Stomach (tissue), 9 donors: ENCODE results near the gene TAS1R2. TPM values are rescaled to one million over a fixed set of nuclear protein-coding genes. Genes with fewer than 3 reads are reported as not detected.

Experiments used
- DNase-seq, 2 donors: peaks; one replicate each; pipeline versions ENCODE4 v3.0.0 to v3.0.0-alpha.2; 2013 to 2019
- H3K27ac ChIP-seq, 5 donors: fragments of 200-600 bp in 4 of 5; sonication (generic) in 4 of 5; one replicate each; pipeline ENCODE4 v1.5.1; 2013 to 2019; ENCODE audit warnings: mild to moderate bottlenecking in 1 of 5, moderate library complexity in 1 of 5
- H3K27me3 ChIP-seq, 3 donors: fragments of 200-600 bp; sonication (generic); one replicate each; pipeline ENCODE4 v1.5.1; 2017 to 2019; ENCODE audit warnings: mixed run types in 1 of 3
- H3K36me3 ChIP-seq, 4 donors: fragments of 200-600 bp; sonication (generic); 1 replicate in 3 of 4; 2 replicates in 1 of 4; pipeline ENCODE4 v1.5.1; 2016 to 2019
- H3K4me1 ChIP-seq, 4 donors: fragments of 200-600 bp; sonication (generic); one replicate each; pipeline ENCODE4 v1.5.1; 2016 to 2019
- H3K4me3 ChIP-seq, 4 donors: fragments of 200-600 bp; sonication (generic) in 3 of 4; one replicate each; pipeline ENCODE4 v1.5.1; 2016 to 2019; ENCODE audit warnings: mild to moderate bottlenecking in 1 of 4
- H3K9me3 ChIP-seq, 4 donors: fragments of 200-600 bp; sonication (generic); one replicate each; pipeline ENCODE4 v1.5.1; 2016 to 2019
- EP300 ChIP-seq: sonication (generic); formaldehyde crosslinking; IDR thresholded peaks from one replicate; pipeline ENCODE4 v1.6.1; 2017; ENCODE audit warnings: antibody characterized with exemption
- POLR2A ChIP-seq, 4 donors: fragments of 450-650 bp; IDR thresholded peaks; one replicate each; pipeline ENCODE4 v1.6.1; 2016; ENCODE audit warnings: antibody characterized with exemption in 4 of 4, control low read depth in 2 of 4, mild to moderate bottlenecking in 1 of 4, moderate library complexity in 1 of 4
- POLR2AphosphoS5 ChIP-seq, 3 donors: sonication (generic); formaldehyde crosslinking; IDR thresholded peaks; one replicate each; pipeline ENCODE4 v1.6.1; 2016; ENCODE audit warnings: antibody characterized with exemption in 3 of 3
- WGBS, 5 donors: extraction: QIAGEN DNeasy Blood & Tissue Kit in 3 of 5; methylation state at CpG; one replicate each; pipeline versions ENCODE4 v1.1.5 to v1.1.7; 2013 to 2018; 5-methylcytosine and 5-hydroxymethylcytosine counted together
- intact Hi-C: fragments of 100-400 bp; cut with DNase I; formaldehyde crosslinking; loops from one replicate; pipeline ENCODE4 v1.15.1; 2023; ENCODE audit warnings: low total_unique reads
- polyA plus RNA-seq, 3 donors: library from polyadenylated mRNA; stranded (reverse); fragments of 200-250 nt; gene quantifications; one replicate each; pipeline ENCODE4 v1.2.3, GENCODE V29; 2013
- total RNA-seq, 5 donors: library from RNA; depleted of rRNA; stranded (reverse); fragments of >200 nt; gene quantifications; one replicate each; pipeline versions ENCODE4 v1.1.0 to v1.2.3, GENCODE V29; 2014 to 2016
- TF ChIP-seq, protein P1 (sequence below), 7 experiments: fragments of 450-650 bp in 4 of 7; fragments of 200-600 bp in 3 of 7; sonication (generic) in 3 of 7; IDR thresholded peaks; one replicate each; pipeline ENCODE4 v1.5.1; 2016 to 2019; ENCODE audit warnings: antibody characterized with exemption in 7 of 7, control low read depth in 2 of 7, mild to moderate bottlenecking in 1 of 7
- donor health status: healthy with polysubstance abuse.
- donor health status: Bipolar disorder and iron deficiency.
- donor health status: healthy.

The TAS1R2 gene
- total and polyA plus RNA-seq, 8 donors: 9.9 TPM; not detected in 7

DNA sequence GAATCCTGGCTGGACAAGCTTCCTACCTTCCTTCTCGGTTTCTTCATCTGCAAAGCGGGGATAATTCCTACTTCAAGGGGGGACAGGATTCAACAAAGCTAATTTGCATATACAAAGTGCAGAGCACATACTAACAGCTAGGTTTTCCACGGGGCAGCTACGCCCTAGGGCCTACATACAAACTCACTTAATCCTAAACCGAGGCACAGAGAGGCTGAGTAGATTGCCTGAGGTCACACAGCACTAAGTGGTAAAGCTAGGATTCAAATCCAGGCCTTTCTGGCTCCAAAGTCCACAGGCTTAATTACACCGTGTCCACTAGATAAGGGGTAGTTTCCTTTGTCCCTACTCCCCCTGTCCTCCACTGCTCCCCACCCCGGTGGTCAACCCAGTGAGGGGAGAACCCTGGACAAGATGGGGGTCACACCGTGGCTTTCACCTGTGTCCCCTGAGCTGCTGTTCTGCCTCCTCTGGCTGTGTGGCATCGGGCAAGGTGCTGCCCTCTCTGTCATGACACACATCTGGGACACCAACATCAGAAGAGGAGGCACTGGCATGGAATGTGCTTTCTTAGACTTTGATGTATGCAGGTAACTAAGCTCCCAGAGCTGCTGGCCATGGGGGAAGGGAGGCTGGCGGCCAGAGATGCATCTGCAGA lies 44.5 kb downstream of the TAS1R2 start:
- H3K36me3 ChIP-seq: no peaks in the 10 kb centered on the region
- H3K27me3 ChIP-seq: peaks cover 8 to 66% (median 38%) of the 10 kb centered on the region in 3 donors
- no peak for TF ChIP-seq POLR2AphosphoS5 (IDR thresholded peaks at IDR 0.05)
- TF ChIP-seq, protein P1, sequence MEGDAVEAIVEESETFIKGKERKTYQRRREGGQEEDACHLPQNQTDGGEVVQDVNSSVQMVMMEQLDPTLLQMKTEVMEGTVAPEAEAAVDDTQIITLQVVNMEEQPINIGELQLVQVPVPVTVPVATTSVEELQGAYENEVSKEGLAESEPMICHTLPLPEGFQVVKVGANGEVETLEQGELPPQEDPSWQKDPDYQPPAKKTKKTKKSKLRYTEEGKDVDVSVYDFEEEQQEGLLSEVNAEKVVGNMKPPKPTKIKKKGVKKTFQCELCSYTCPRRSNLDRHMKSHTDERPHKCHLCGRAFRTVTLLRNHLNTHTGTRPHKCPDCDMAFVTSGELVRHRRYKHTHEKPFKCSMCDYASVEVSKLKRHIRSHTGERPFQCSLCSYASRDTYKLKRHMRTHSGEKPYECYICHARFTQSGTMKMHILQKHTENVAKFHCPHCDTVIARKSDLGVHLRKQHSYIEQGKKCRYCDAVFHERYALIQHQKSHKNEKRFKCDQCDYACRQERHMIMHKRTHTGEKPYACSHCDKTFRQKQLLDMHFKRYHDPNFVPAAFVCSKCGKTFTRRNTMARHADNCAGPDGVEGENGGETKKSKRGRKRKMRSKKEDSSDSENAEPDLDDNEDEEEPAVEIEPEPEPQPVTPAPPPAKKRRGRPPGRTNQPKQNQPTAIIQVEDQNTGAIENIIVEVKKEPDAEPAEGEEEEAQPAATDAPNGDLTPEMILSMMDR (IDR thresholded peaks at IDR 0.05): no peak
- no peak for TF ChIP-seq POLR2A (IDR thresholded peaks at IDR 0.05)
- TF ChIP-seq EP300: no peak
- no peaks in the 10 kb centered on the region for H3K4me1 ChIP-seq
- no peak overlapping the region for H3K27ac ChIP-seq
- 43 to 59% (median 52%) methylated on average over 9 to 10 of the region's 10 CpGs for WGBS, 5 donors
- no peak overlapping the region for H3K4me3 ChIP-seq
- H3K9me3 ChIP-seq: no peaks in the 10 kb centered on the region
- intact Hi-C loops: no loop called here
- no peak for DNase-seq

DNA sequence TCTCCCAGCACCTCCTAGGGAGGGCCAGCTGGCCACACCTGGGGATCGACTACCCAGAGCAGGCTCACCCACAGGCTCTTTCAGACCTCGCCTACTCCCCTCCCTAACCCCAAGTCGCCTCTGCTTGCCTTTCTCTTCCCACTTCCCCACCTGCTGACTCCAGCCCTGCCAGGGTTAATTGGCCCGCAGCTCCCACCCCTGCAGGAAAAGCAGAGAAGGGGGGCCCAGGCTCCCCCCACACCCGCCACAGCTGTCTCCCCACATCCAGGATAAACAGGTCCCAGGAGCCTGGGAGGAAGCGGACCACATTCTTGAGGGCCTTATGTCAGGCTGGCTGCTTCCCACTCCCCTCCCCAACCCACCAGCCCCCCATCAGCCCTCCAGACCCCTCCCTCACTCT lies 45.0 kb downstream of the TAS1R2 start:
- Histone ChIP-seq H3K27me3 (peaks cover 8 to 64% (median 32%) of the 10 kb centered on the region in 3 donors), H3K9me3 (no peaks in the 10 kb centered on the region), H3K4me3 (no peak overlapping the region), H3K36me3 (no peaks in the 10 kb centered on the region), H3K4me1 (no peaks in the 10 kb centered on the region), H3K27ac (no peak overlapping the region)
- 19 to 35% (median 28%) methylated on average over 6 of the region's 6 CpGs for WGBS, 5 donors
- intact Hi-C loops: no loop called here
- TF ChIP-seq, protein P1 (IDR thresholded peaks at IDR 0.05): no peak
- TF ChIP-seq EP300 (no peak), POLR2A (IDR thresholded peaks at IDR 0.05) (no peak), POLR2AphosphoS5 (IDR thresholded peaks at IDR 0.05) (no peak)
- DNase-seq: peak in 1 of 2 donors; percentile 53

DNA sequence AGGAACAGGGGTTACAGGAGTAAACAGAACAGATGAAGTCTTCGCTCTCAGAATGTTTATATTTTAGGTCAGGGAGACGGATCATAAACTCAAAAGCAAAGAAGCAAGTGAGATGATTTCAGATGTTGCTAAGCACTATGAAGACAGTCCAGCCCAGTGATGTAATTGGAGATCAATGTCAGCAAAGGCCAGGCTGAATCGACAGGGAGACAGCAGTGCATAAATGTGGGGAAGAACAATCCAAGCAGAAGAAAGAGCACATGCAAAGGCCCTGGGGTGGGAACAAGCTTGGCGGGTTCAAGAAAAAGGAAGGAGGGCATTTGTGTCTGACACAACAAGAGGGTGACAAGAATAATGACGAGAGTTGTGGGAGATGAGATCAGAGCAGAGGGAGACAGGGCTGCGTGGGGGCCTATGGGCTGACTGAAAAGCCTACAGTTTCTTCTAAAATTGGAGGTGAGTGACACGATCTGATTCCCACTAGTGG lies 47.0 kb downstream of the TAS1R2 start:
- TF ChIP-seq EP300 (no peak), POLR2A (IDR thresholded peaks at IDR 0.05) (no peak), POLR2AphosphoS5 (IDR thresholded peaks at IDR 0.05) (no peak)
- TF ChIP-seq, protein P1 (IDR thresholded peaks at IDR 0.05): no peak
- Histone ChIP-seq H3K4me1 (no peaks in the 10 kb centered on the region), H3K36me3 (no peaks in the 10 kb centered on the region), H3K4me3 (no peak overlapping the region), H3K27me3 (peaks cover 8 to 57% (median 14%) of the 10 kb centered on the region in 3 donors), H3K27ac (no peak overlapping the region), H3K9me3 (no peaks in the 10 kb centered on the region)
- intact Hi-C loops: no loop called here
- 69 to 79% (median 76%) methylated on average over 7 of the region's 7 CpGs for WGBS, 5 donors
- DNase-seq: no peak

DNA sequence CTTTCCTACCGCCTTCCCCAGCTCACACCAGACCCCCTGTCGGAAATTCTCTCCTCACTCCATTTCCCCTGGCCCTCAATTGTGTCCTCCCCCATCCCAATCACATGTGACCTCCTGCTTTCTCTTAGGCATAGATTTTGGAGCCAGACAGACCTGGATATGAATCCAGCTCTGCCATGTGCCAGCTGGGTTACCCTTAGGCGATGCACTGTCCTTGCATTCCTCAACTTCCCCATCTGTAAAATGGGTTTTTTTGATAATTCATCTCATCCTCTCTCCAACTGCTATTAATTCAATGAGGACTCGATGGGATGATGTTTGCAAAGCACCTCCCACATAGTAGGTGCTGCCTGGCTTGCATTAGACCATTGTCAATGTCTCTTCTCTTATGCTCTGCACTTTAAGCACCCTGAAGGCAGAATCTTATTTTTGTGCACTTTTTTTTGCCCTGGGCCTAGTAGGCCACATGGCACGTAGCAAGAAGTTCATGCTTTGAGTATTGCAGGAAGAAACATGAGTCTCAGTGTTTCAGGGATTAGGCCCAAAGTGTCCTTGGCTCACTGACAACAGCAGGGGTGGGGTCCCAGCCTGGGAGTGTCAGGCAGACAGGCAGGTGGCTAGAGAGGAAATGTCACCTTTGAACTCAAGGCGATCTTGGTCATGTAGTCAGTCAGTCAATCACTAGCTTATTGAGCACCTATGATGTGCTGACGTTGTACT lies 47.6 kb downstream of the TAS1R2 start:
- TF ChIP-seq EP300: no peak
- peaks cover 8 to 56% (median 14%) of the 10 kb centered on the region in 3 donors for H3K27me3 ChIP-seq
- intact Hi-C loops: no loop called here
- H3K4me1 ChIP-seq: no peaks in the 10 kb centered on the region
- no peak overlapping the region for H3K4me3 ChIP-seq
- no peak for DNase-seq
- no peak overlapping the region for H3K27ac ChIP-seq
- H3K36me3 ChIP-seq: no peaks in the 10 kb centered on the region
- WGBS, 5 donors: 69 to 81% (median 72%) methylated on average over 7 of the region's 7 CpGs
- H3K9me3 ChIP-seq: no peaks in the 10 kb centered on the region
